GM21529 (cell line): ENCODE results near the gene CDK5.
"Not testable (repeated sequence)": the region's sequence is repeated elsewhere in the genome, so short reads cannot be mapped to it uniquely, and the experiment has no call there.

ENCODE experiments used
- ATAC-seq: cut with Tn5 transposase; IDR thresholded peaks from one replicate; pipeline ENCODE4 v1.9.1; 2021; ENCODE audit not compliant: unreplicated experiment

The CDK5 gene

DNA sequence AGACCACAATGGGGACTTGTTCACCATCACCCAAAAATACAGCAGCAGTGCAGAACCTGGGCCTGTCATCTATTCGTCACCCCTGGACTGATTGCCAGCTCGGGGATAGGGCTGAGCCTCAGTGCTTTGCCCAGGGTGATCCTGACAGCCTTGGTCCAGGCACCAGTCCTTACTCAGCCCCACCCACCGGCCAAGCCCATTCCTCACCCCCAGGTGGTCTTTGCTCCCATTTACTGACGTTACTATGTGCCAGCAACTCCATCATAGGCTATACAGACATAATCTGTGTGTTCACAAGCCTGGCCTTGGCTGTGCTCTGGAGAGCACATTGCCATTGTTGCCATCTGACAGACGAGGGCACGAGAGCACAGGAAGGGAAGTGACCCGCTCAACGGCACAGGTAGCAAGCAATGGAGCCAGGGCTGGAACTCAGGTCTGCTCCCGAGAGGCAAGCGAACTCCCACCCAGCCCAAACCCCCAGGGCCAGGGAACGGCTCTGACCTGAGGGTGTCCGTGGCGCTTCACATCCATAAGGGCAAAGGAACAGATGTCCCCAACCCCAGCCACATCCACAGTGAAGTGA, 40.2 kb downstream of the CDK5 start:
- ATAC-seq = no peak

DNA sequence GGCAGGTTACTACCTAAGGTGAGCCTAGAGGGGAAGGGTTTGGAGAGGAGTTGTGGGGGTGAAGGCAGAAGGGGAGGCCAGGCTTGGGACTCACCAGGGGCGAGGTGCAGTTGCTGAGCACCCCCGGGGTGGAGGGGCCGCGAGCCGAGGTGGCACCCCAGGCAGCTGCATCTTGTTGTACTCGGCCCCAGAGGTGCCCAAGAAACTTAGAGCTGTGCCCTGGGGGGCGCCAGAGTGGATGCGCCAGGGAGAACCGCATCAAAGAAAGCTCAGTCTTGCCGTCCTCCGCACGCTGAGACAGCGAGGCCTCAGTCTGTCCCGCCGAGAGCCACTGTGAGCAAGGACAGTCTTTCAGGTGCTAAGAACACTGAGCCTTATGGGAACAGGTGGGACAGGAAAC, 40.8 kb downstream of the CDK5 start:
- ATAC-seq = no peak

DNA sequence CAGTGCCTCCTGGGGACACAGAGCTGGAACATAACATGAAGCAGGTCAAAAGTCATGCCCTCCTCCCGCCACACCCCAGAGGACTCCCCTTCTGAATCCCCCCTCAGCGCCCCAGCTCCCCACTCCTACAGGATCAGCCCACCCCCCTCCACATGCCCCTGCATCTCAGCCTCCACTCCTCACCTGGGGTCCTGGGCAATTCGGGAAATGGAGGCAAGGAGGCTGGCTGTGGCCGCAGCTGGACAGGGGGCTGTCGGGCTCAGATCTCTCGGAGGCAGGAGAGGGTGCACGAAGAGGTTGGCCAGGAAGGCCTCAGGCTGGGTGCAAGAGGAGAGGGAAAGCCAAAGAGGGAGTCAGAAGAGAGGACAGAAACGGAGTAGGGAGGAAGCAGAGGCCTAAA, 41.2 kb downstream of the CDK5 start:
- no peak for ATAC-seq

DNA sequence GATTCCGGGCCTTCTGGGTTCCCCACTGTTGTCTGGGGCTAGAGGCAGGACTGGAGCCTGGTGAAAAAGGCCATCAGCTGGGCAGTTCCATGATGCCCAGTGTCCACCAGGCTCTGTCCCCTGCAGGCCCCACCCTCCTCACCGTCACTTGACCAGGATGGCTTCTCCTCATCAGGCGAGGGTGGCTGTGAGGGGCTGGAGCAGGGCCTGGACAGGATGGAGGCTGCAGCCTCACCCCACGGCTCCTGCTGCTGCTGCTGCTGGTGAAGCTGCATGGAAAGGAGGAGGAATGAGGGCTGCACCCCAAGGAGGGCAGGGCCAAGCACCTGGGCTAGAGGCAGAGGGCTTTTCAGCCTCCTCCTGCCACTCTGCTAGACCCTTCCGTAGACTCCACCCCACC, 41.7 kb downstream of the CDK5 start:
- ATAC-seq = no peak

DNA sequence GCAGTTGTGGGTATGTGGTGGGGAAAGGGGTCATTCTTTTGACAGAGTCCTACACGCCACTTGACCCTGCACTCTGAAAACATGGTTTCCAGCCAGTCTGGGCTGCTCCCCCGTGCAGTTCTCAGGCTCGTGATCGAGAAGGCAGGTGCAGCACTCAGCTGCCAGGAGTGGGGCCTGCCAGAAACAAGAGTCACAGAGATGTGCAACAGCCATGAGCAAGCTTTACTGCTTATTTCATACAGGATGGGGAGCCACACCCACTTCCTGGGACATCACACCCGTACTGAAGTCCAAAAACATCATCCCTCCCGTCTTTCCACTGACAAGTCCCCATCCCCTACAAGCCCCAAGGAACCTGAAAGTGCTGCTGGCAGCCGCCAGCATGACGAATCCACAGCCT, 42.7 kb downstream of the CDK5 start:
- no peak for ATAC-seq

DNA sequence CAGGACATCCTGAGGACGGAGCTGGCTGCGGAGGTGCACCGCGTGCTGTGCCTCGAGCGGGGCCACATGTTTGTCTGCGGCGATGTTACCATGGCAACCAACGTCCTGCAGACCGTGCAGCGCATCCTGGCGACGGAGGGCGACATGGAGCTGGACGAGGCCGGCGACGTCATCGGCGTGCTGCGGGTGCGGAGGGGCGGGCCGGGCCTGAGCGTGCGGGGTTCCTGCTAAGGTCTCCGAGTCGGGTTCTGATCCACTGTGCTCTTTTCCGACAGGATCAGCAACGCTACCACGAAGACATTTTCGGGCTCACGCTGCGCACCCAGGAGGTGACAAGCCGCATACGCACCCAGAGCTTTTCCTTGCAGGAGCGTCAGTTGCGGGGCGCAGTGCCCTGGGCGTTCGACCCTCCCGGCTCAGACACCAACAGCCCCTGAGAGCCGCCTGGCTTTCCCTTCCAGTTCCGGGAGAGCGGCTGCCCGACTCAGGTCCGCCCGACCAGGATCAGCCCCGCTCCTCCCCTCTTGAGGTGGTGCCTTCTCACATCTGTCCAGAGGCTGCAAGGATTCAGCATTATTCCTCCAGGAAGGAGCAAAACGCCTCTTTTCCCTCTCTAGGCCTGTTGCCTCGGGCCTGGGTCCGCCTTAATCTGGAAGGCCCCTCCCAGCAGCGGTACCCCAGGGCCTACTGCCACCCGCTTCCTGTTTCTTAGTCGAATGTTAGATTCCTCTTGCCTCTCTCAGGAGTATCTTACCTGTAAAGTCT, 43.8 kb downstream of the CDK5 start:
- ATAC-seq = peak; percentile 64

DNA sequence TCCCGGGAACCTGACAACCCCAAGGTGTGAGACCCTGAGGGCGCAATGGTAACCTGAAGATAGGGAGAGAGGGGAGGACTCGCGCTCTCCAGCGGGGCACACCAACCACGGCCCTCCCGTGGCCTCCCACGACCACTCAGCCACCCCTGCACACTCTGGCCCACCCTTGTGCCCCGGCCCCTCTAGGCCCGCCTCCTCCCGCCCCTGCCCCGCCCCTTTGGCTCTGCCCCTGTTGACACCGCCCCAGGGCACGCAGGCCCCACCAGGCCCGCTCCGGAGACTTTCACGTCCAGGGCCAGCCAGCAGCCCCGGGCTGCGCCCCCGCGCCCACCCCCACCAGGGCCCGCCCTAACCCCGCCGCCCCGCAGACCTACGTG, 44.4 kb downstream of the CDK5 start:
- no peak for ATAC-seq

DNA sequence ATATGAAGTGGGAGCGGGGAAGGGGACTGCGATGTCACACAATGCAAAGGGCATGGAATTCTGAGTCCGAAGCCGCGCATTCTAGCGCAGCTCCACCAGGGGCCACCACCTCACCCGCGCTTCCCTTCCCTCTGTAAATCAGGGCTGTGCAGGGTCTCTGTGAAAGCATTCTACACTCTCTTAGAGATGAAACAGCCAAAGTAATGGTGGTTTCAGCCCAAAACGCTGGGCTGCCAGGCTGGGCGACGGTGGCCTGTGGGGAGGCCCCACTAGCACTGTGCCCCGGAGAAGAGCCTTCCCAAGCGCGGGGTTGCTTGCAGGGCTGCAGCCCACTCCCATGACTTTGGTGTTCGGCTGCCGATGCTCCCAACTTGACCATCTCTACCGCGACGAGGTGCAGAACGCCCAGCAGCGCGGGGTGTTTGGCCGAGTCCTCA, 44.8 kb downstream of the CDK5 start:
- no peak for ATAC-seq

DNA sequence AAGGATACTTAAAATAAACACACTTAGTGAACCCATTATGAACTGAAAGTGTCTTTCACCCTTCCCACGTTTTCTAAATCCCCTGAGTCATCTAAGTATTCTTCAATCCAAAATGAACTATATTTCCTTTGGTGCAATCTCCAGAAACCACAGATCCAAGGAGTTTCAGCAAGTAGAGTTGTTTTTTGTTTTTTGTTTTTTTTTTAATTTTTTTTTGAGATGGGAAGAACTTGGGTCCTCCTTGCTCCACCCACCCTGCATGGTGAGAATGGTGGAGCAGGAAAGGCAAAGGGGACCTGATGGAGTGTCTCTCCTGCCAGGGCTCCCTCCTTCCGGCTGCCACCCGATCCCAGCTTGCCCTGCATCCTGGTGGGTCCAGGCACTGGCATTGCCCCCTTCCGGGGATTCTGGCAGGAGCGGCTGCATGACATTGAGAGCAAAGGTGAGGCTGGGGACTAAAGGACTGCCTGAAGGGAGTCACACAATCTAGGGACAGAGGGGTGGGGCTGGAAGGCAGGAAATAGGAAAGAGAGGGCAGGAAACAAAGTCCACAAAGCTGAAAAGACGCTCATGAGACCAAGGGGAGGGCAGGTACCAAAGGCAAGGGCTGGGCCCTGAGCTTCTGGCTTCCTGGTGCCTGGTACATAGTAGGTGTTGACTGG, 45.5 kb downstream of the CDK5 start:
- no peak for ATAC-seq

DNA sequence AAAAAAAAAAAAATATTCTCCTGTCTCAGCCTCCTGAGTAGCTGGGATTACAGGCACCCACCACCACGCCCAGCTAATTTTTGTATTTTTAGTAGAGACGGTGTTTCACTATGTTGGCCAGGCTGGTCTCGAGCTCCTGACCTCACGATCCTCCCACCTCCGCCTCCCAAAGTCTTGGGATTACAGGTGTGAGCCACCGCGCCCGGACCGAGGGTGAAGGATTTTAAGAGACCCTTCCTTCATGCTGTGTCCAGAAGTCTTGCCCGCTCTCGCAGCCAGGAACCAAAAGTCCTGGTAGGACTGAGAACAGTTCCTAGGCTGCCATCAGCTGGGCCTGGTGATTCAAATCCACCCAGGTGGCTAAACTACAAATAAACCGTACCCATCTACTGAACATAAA, 46.1 kb downstream of the CDK5 start:
- not testable (repeated sequence) for ATAC-seq

DNA sequence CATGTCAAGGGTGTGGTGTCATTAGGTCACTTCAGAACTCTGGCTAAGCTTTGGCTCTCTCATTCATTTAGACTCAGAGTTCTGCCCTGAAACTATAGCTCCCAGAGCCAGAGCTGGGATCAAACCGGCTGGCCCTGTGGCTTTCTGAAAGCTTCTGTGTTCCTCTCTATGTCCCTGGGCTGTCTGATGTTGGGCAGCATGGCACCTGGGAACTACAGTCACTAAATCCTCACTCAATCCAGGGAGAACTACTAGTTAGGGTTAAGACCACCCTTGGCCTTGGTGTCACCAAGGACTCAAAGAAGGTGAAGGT, 46.6 kb downstream of the CDK5 start:
- ATAC-seq = no peak

DNA sequence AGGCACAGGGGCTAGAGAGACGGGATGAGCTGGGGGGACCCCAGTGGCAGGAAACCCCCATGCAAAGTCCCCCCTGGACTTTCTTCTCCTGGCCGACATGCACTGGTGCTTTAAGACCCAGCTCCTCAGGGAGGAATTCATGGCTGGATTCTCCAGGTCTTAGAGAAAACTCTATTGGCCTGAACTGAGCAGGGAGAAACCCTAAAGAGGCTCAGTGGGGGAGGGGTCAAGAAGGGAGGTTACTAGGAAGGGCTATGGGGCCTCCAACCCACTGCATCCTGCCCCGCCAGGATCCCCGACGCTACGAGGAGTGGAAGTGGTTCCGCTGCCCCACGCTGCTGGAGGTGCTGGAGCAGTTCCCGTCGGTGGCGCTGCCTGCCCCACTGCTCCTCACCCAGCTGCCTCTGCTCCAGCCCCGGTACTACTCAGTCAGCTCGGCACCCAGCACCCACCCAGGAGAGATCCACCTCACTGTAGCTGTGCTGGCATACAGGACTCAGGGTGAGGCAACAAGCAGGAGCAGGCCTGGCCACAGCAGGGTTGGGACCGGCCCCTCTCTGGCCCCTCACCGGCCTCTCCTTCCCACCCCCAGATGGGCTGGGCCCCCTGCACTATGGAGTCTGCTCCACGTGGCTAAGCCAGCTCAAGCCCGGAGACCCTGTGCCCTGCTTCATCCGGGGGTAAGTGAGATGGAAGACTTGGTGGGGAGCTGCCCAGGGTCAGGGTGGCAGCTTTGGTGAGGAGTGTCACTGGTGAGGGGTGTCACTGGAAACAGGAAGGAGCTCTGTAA, 47.2 kb downstream of the CDK5 start:
- no peak for ATAC-seq

DNA sequence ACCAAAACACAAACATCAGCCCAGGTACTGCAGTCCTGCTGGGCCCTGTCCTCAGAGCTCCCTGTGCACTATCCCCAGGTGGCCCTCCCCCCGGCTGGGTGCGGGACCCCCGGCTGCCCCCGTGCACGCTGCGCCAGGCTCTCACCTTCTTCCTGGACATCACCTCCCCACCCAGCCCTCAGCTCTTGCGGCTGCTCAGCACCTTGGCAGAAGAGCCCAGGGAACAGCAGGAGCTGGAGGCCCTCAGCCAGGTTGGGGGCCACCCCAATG, 47.7 kb downstream of the CDK5 start:
- ATAC-seq = no peak

DNA sequence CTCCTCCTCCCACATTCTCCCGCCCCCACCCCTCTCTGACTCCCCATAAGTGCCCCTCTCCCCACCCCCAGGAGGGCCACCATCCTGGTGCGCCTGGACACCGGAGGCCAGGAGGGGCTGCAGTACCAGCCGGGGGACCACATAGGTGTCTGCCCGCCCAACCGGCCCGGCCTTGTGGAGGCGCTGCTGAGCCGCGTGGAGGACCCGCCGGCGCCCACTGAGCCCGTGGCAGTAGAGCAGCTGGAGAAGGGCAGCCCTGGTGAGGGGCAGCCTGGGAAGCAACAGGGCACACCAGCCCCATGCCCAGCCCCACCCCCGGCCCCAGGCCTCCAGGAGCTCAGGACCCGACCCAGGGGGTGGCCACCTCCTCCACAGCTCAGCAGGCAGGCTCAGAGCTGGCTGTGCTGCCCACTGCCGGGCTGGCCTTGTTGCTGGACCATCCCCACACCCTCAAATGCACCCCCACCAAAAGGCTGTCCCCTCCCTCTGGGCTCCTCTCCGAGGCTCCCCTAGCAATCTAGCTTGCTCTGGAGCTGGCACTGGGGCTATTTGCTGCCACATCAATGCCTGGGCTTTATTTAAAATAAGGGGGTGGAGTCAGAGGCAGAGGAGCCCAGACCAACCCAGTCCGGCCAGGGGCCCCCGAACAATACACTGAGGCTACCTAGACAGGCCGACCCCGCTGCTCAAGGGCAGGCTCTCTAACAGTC, 48.2 kb downstream of the CDK5 start:
- no peak for ATAC-seq

DNA sequence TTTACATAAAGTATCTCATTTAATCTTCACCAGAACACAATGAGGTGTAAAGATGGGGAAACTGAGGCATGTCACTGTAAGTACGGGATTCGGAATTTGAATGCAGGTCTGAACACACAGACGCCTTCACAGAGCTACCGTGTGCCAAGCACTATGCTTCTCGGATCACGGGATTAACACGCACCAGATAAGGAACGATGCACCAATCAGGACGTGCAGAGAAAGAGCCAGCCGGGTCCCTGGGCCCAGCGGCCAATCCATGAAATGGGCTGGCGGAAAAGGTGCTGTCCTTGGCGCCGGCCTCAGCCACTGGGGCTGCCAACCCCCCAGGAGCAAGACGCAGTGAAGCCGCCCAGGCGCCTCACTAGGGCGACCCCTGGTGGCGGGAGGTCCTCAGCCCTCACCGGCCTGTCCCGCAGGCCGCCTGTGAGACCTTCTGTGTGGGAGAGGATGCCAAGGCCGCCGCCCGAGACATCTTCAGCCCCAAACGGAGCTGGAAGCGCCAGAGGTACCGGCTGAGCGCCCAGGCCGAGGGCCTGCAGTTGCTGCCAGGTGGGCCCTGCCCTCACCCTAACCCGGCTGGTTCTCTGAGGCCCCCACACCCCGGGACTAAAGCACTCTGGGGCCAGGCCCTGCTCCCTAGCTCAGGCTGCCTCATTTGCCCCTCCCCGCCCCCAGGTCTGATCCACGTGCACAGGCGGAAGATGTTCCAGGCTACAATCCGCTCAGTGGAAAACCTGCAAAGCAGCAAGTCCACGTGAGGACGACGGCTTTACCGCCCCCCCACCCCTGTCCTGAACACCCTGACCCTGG, 49.0 kb downstream of the CDK5 start:
- ATAC-seq = peak; percentile 84

DNA sequence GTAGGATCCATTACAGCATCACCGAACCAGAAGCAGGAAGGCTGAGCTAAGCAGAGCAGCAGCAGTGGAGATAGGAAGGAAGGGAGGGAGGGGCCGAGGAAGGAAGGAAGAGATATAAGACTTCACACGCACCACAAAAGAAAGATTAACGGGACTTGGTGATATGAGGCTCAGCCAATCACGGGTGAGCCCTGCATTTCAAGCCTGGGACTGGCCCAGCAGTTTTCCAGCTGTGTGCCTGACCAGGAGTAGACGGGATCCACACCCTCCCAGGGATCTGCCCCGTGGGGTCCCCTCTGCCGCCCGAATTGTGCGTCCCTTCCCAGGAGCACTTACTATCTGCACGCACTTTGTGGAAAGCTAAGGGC, 49.6 kb downstream of the CDK5 start:
- no peak for ATAC-seq

DNA sequence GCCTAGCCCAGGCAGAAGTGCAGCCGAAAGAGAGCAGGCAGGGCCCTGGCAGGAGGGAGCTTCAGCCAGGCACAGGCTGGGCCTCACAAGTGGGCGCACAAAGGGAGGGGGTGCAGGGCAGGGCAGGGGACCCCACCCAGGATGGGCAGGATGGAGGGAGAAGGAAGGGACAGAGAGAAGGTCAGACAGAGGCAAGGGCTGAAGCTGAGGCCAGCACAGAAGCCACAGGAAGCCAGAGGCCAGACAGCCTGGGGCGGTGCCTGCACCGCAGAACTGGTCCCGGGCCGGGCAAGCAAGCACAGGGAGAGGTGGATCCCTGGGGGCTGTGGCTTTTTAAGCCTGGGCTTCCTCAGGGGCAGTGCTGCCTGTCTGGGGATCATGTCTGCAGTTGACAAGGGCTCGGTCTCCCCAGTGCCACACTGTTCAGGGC, 50.2 kb downstream of the CDK5 start:
- ATAC-seq = no peak

DNA sequence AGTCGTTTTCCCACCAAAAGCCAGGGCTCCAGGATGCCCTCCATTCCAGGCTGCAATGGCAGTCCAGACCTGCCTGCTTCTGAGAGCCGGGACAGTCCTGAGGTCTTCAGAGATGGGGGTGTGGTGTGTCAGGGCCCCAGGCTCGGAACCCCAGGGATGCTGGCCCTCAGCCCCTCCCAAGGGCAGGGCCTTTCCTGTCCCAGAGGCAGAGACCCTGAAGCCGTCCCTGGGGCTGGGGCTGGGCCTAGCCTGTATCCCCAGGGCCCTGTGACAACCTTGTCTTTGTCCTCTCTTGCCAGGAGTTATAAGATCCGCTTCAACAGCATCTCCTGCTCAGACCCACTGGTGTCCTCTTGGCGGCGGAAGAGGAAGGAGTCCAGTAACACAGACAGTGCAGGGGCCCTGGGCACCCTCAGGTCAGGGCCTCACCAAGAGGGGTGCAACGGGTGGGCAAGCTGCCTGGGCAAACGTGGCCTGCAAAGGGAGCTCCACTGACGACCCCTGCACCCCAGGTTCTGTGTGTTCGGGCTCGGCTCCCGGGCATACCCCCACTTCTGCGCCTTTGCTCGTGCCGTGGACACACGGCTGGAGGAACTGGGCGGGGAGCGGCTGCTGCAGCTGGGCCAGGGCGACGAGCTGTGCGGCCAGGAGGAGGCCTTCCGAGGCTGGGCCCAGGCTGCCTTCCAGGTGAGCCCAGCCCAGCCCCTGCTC, 51.0 kb downstream of the CDK5 start:
- ATAC-seq = no peak

DNA sequence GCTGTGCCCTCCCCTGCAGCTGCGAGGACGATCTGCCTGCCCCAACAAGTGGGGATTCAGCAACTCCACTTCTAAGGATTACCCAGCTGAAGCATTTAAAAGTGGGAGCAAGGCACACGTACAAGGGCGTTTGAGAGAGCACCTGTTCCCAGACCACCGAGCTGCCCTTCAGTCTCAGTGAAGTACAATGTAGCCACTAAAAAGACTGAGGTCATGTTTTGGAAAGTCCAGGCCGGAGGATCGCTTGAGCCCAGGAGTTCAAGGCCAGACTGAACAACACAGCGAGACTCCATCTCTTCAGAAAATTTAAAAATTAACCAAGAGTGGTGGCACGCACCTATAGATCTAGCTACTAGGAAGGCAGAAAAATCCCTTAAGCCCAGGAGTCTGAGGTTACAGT, 52.1 kb downstream of the CDK5 start:
- no peak for ATAC-seq
